ENCODE results near the gene FOXQ1.

DNA sequence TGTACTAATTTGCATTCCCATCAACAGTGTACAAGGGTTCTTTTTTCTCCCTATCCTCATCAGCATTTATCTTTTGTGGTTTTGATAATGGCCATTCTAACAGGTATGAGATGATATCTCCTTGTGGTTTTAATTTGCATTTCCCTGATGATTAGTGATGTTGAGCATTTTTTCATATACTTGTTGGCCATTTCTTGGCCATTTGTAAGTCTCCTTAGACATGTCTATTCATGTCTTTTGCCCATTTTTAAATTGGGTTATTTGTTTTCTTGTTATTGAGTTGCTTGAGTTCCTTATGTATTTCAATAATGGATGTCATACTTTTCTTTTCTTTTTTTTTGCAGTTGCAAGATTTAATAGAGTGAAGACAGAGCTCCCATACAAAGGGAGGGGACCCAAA lies 17.8 kb downstream of the FOXQ1 start:
- TF ChIP-seq, protein P1, sequence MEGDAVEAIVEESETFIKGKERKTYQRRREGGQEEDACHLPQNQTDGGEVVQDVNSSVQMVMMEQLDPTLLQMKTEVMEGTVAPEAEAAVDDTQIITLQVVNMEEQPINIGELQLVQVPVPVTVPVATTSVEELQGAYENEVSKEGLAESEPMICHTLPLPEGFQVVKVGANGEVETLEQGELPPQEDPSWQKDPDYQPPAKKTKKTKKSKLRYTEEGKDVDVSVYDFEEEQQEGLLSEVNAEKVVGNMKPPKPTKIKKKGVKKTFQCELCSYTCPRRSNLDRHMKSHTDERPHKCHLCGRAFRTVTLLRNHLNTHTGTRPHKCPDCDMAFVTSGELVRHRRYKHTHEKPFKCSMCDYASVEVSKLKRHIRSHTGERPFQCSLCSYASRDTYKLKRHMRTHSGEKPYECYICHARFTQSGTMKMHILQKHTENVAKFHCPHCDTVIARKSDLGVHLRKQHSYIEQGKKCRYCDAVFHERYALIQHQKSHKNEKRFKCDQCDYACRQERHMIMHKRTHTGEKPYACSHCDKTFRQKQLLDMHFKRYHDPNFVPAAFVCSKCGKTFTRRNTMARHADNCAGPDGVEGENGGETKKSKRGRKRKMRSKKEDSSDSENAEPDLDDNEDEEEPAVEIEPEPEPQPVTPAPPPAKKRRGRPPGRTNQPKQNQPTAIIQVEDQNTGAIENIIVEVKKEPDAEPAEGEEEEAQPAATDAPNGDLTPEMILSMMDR (IDR thresholded peaks at IDR 0.05) = no peak
- TF ChIP-seq ZFX (IDR thresholded peaks at IDR 0.05; ENCODE audit: borderline replicate concordance) = no peak

Data from 22Rv1 (cell line).